ENCODE data around the gene YARS2.

The YARS2 gene

GRCh38 chr12:32788405-32788804 lies 32.7 kb upstream of the YARS2 start:
- H3K4me3 ChIP-seq (ENCODE audit: low read depth, low read length) = no peak overlapping the region
- DNase-seq (ENCODE audit: low read depth) = no peak
- no peak for TF ChIP-seq CTCF (IDR thresholded peaks at IDR 0.05; ENCODE audit: low read depth, low read length, missing control alignments)

- DNase-seq (ENCODE audit: low read depth) = no peak
- TF ChIP-seq CTCF (IDR thresholded peaks at IDR 0.05; ENCODE audit: low read depth, low read length, missing control alignments) = no peak
- H3K4me3 ChIP-seq (ENCODE audit: low read depth, low read length) = no peak overlapping the region
These were observed 29.9 kb upstream of the YARS2 start for GRCh38 chr12:32785557-32785956.

GRCh38 chr12:32783029-32783428 lies 27.3 kb upstream of the YARS2 start:
- TF ChIP-seq CTCF (IDR thresholded peaks at IDR 0.05; ENCODE audit: low read depth, low read length, missing control alignments) = no peak
- DNase-seq (ENCODE audit: low read depth) = no peak
- no peak overlapping the region for H3K4me3 ChIP-seq (ENCODE audit: low read depth, low read length)

- DNase-seq (ENCODE audit: low read depth) = no peak
- TF ChIP-seq CTCF (IDR thresholded peaks at IDR 0.05; ENCODE audit: low read depth, low read length, missing control alignments) = no peak
These were observed 24.4 kb upstream of the YARS2 start for GRCh38 chr12:32780071-32780470.

GRCh38 chr12:32777691-32778175 lies 22.0 kb upstream of the YARS2 start:
- TF ChIP-seq CTCF (IDR thresholded peaks at IDR 0.05; ENCODE audit: low read depth, low read length, missing control alignments) = no peak
- H3K4me3 ChIP-seq (ENCODE audit: low read depth, low read length) = no peak overlapping the region
- no peak for DNase-seq (ENCODE audit: low read depth)

More at GRCh38 chr12:32780071-32780470, 24.4 kb upstream of the YARS2 start:
- H3K4me3 ChIP-seq (ENCODE audit: low read depth, low read length) = no peak overlapping the region

GRCh38 chr12:32777159-32777558 lies 21.5 kb upstream of the YARS2 start:
- DNase-seq (ENCODE audit: low read depth) = no peak
- H3K4me3 ChIP-seq (ENCODE audit: low read depth, low read length) = no peak overlapping the region
- TF ChIP-seq CTCF (IDR thresholded peaks at IDR 0.05; ENCODE audit: low read depth, low read length, missing control alignments) = no peak

GRCh38 chr12:32776258-32776657 lies 20.6 kb upstream of the YARS2 start:
- no peak overlapping the region for H3K4me3 ChIP-seq (ENCODE audit: low read depth, low read length)
- DNase-seq (ENCODE audit: low read depth) = no peak
- no peak for TF ChIP-seq CTCF (IDR thresholded peaks at IDR 0.05; ENCODE audit: low read depth, low read length, missing control alignments)

Measured in GM12864 (cell line).